Loucy (cell line): ENCODE measurements around the gene ABHD15.

Experiments used
- H2AFZ ChIP-seq: fragments of 200-600 bp; sonication (generic); 2 replicates; pipeline ENCODE4 v1.6.0; 2016; ENCODE audit warnings: antibody characterized with exemption, mild to moderate bottlenecking, low read length, moderate library complexity
- H3F3A ChIP-seq: fragments of 200-600 bp; 2 replicates; pipeline ENCODE4 v1.6.0; 2016; ENCODE audit warnings: antibody characterized with exemption, low read depth, mild to moderate bottlenecking
- H3K27me3 ChIP-seq: fragments of 200-600 bp; sonication (generic); 2 replicates; pipeline ENCODE4 v1.6.1; 2014; ENCODE audit warnings: low read length, mild to moderate bottlenecking; ENCODE audit not compliant: insufficient read depth, poor library complexity, severe bottlenecking
- H3K36me3 ChIP-seq: fragments of 200-600 bp; sonication (generic); 2 replicates; pipeline ENCODE4 v1.6.1; 2016; ENCODE audit warnings: low read length; ENCODE audit not compliant: insufficient read depth
- H3K4me1 ChIP-seq: fragments of 200-600 bp; sonication (generic); 2 replicates; pipeline ENCODE4 v1.5.1; 2014; ENCODE audit warnings: low read length, mild to moderate bottlenecking; ENCODE audit not compliant: insufficient read depth, poor library complexity, severe bottlenecking
- H3K4me2 ChIP-seq: fragments of 200-600 bp; sonication (generic); 2 replicates; pipeline ENCODE4 v1.6.0; 2014; ENCODE audit warnings: antibody characterized with exemption, low read length, low read depth, mild to moderate bottlenecking; ENCODE audit not compliant: poor library complexity, severe bottlenecking
- H3K4me3 ChIP-seq: fragments of 200-600 bp; sonication (generic); 2 replicates; pipeline ENCODE4 v1.5.1; 2014; ENCODE audit warnings: low read length, mild to moderate bottlenecking, mixed read lengths; ENCODE audit not compliant: poor library complexity, severe bottlenecking
- H3K79me2 ChIP-seq: fragments of 200-600 bp; sonication (generic); 2 replicates; pipeline ENCODE4 v1.6.1; 2014; ENCODE audit warnings: low read length; ENCODE audit not compliant: insufficient read depth
- H3K9ac ChIP-seq: fragments of 200-600 bp; sonication (generic); 2 replicates; pipeline ENCODE4 v1.6.0; 2014; ENCODE audit warnings: mild to moderate bottlenecking, low read depth, low read length, moderate library complexity; ENCODE audit not compliant: poor library complexity, severe bottlenecking
- H3K9me2 ChIP-seq: fragments of 200-600 bp; sonication (generic); replicated peaks from 2 replicates; pipeline ENCODE4 v1.6.1; 2016; ENCODE audit warnings: low read depth, low read length, mixed read lengths
- H3K9me3 ChIP-seq: fragments of 200-600 bp; sonication (generic); 2 replicates; pipeline ENCODE4 v1.6.1; 2014; ENCODE audit warnings: mild to moderate bottlenecking, antibody characterized with exemption, low read length, low read depth; ENCODE audit not compliant: insufficient read depth
- H4K20me1 ChIP-seq: fragments of 200-600 bp; sonication (generic); 2 replicates; pipeline ENCODE4 v1.6.0; 2014; ENCODE audit warnings: antibody characterized with exemption, low read length, mild to moderate bottlenecking; ENCODE audit not compliant: insufficient read depth, poor library complexity, severe bottlenecking
- CTCF ChIP-seq: fragments of 200-600 bp; sonication (generic); conservative IDR thresholded peaks from 2 replicates; pipeline ENCODE4 v1.5.1; 2014; ENCODE audit warnings: mild to moderate bottlenecking, antibody characterized with exemption, low read length
- EZH2phosphoT487 ChIP-seq: fragments of 200-600 bp; IDR thresholded peaks from 2 replicates; pipeline ENCODE4 v1.6.1; 2018; ENCODE audit warnings: antibody characterized with exemption, mild to moderate bottlenecking, moderate library complexity, borderline replicate concordance

ABHD15 gene

GRCh38 chr17:29546830-29547229, 20.0 kb downstream of the ABHD15 start:
- no peak overlapping the region for H3K4me3 ChIP-seq
- no peaks in the 10 kb centered on the region for H3K79me2 ChIP-seq
- H3K4me1 ChIP-seq = no peaks in the 10 kb centered on the region
- no peaks in the 10 kb centered on the region for H3K27me3 ChIP-seq
- no peak overlapping the region for H3K4me2 ChIP-seq
- H2AFZ ChIP-seq = no peak overlapping the region
- H3K9me3 ChIP-seq = no peaks in the 10 kb centered on the region
- peaks cover 24% of the 10 kb centered on the region; the same call in 1 of the 2 replicates for H3K36me3 ChIP-seq
- H3K9me2 ChIP-seq = no peaks in the 10 kb centered on the region
- 0 out of 2 replicates have a peak, but pooled peaks cover 6% of the 10 kb centered on the region for H3F3A ChIP-seq
- no peaks in the 10 kb centered on the region for H4K20me1 ChIP-seq
- no peak overlapping the region for H3K9ac ChIP-seq
- TF ChIP-seq CTCF (no peak), EZH2phosphoT487 (no peak)

- H3K4me1 ChIP-seq = no peaks in the 10 kb centered on the region
- no peaks in the 10 kb centered on the region for H3K9me3 ChIP-seq
- no peaks in the 10 kb centered on the region for H3K79me2 ChIP-seq
- H3K4me3 ChIP-seq = no peak overlapping the region
- H3K27me3 ChIP-seq = no peaks in the 10 kb centered on the region
- TF ChIP-seq EZH2phosphoT487 (no peak), CTCF (no peak)
- no peaks in the 10 kb centered on the region for H3K9me2 ChIP-seq
- H3K9ac ChIP-seq = no peak overlapping the region
- H3K36me3 ChIP-seq = peaks cover 27% of the 10 kb centered on the region; the same call in 1 of the 2 replicates
- H2AFZ ChIP-seq = no peak overlapping the region
- H4K20me1 ChIP-seq = no peaks in the 10 kb centered on the region
- H3K4me2 ChIP-seq = no peak overlapping the region
- H3F3A ChIP-seq = 0 out of 2 replicates have a peak, but pooled peaks cover 6% of the 10 kb centered on the region
These were observed 20.8 kb downstream of the ABHD15 start for GRCh38 chr17:29546085-29546484.

GRCh38 chr17:29544066-29544465, 22.8 kb downstream of the ABHD15 start:
- Histone ChIP-seq H3K9ac (no peak overlapping the region), H3K79me2 (no peaks in the 10 kb centered on the region), H3K27me3 (no peaks in the 10 kb centered on the region), H3K36me3 (peaks cover 38% of the 10 kb centered on the region; the same call in 1 of the 2 replicates), H3K4me3 (no peak overlapping the region), H3K4me1 (no peaks in the 10 kb centered on the region), H3K4me2 (no peak overlapping the region), H2AFZ (no peak overlapping the region), H3F3A (0 out of 2 replicates have a peak, but pooled peaks cover 6% of the 10 kb centered on the region), H4K20me1 (no peaks in the 10 kb centered on the region), H3K9me3 (no peaks in the 10 kb centered on the region), H3K9me2 (no peaks in the 10 kb centered on the region)
- TF ChIP-seq EZH2phosphoT487 (no peak), CTCF (no peak)
